Stimulated activated naive CD8-positive, alpha-beta T cell treated with anti-CD3 and anti-CD28 coated beads, Interleukin-15, amount 100 ng/mL, for 72 hours (primary cell): Measurements from ENCODE around the gene TUBA3D.
"Not testable (repeated sequence)": the region's sequence is repeated elsewhere in the genome, so short reads cannot be mapped to it uniquely, and the experiment has no call there.

ENCODE experiments used
- ATAC-seq: fragments of 150-1000 bp; cut with Tn5 transposase; 2 replicates; pipeline ENCODE4 v1.10.0; 2021; ENCODE audit warnings: mild to moderate bottlenecking, moderate library complexity
- DNase-seq, 2 donors: peaks; one replicate each; pipeline ENCODE4 v3.0.0; 2021 to 2022
- H3K27ac Mint-ChIP-seq, 2 donors: one replicate each; pipeline ENCODE4 v1.8.0; 2022; ENCODE audit warnings: mild to moderate bottlenecking in 2 of 2, mixed read lengths in 2 of 2, moderate library complexity in 2 of 2
- H3K27me3 Mint-ChIP-seq: one replicate; pipeline ENCODE4 v1.8.0; 2022; ENCODE audit warnings: mixed read lengths
- H3K4me1 Mint-ChIP-seq: one replicate; pipeline ENCODE4 v1.8.0; 2022; ENCODE audit warnings: mild to moderate bottlenecking, mixed read lengths
- H3K4me3 Mint-ChIP-seq, 2 donors: one replicate each; pipeline ENCODE4 v1.8.0; 2022; ENCODE audit warnings: mild to moderate bottlenecking in 2 of 2, mixed read lengths in 2 of 2, moderate library complexity in 1 of 2
- H3K9me3 Mint-ChIP-seq, 2 donors: one replicate each; pipeline ENCODE4 v1.8.0; 2022; ENCODE audit warnings: mixed read lengths in 2 of 2

Gene TUBA3D

DNA sequence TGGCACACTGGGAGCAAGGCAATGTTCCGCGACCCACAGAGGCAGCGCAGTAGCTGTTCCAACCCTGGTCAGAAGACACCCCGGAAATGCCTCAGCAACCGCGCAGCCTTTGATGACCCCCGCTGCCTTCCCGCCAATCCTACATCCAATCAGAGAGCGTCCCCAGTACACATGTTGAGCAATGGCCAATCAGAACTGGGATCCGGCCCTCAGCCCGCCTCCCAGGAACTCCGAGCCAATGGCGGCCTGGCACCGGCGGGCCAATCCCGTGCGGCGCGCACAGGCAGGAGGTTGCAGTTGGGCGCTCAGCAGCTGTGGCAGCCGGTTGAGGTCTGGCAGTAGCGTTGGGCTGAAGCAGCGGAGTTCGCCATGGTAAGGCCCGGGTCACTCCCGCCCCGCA, at the start of gene TUBA3D:
Gene TUBA3D (plus strand): TSS at position 289 of the 400 bp plus-strand sequence. CDS start 81 bp downstream, at position 370.
- H3K4me1 Mint-ChIP-seq, result no peaks in the 10 kb centered on the region

DNA sequence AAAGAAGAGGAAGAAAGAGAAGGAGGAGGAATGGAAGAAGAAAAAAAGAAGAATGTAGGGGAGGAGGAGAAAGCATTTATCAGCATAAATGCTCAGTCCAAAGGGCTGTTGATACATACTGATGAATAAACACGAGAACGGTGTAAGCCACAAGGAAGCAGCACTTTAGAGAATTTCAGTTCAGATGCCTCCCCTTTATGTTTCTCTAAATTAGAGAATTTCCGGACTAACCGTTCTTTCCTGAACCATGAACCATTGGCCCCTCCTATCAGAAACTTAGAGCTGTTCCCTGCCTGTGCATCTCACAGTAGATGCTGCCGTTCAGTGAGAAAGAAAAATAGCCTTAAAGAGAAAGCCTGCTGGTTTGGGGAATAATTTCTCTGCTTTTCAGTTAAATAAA, 49.2 kb upstream of the TUBA3D start:
- ATAC-seq (peak; percentile 52), DNase-seq (no peak)
- Mint-ChIP-seq H3K27ac (no peak overlapping the region), H3K4me3 (peak overlapping the region in 1 of 2 donors; percentile 40), H3K4me1 (peaks cover 6% of the 10 kb centered on the region), H3K27me3 (peaks cover 84% of the 10 kb centered on the region), H3K9me3 (no peaks in the 10 kb centered on the region)

More for the DNA sequence above, at the start of gene TUBA3D:
- no peak for ATAC-seq
- Mint-ChIP-seq H3K27ac (peak within 1 kb of the TSS in 1 of 2 donors; percentile 52), H3K27me3 (no peaks in the 10 kb centered on the region), H3K4me3 (no peak within 1 kb of the TSS), H3K9me3 (no peaks in the 10 kb centered on the region)
- DNase-seq, result no peak

GRCh38 chr2:131431336-131431735, 44.6 kb upstream of the TUBA3D start:
- H3K4me1 Mint-ChIP-seq, result peaks cover 4% of the 10 kb centered on the region
- H3K4me3 Mint-ChIP-seq, result no peak overlapping the region
- H3K27ac Mint-ChIP-seq, result no peak overlapping the region
- DNase-seq (no peak), ATAC-seq (no peak)
- H3K27me3 Mint-ChIP-seq, result peaks cover 76% of the 10 kb centered on the region
- H3K9me3 Mint-ChIP-seq, result no peaks in the 10 kb centered on the region

DNA sequence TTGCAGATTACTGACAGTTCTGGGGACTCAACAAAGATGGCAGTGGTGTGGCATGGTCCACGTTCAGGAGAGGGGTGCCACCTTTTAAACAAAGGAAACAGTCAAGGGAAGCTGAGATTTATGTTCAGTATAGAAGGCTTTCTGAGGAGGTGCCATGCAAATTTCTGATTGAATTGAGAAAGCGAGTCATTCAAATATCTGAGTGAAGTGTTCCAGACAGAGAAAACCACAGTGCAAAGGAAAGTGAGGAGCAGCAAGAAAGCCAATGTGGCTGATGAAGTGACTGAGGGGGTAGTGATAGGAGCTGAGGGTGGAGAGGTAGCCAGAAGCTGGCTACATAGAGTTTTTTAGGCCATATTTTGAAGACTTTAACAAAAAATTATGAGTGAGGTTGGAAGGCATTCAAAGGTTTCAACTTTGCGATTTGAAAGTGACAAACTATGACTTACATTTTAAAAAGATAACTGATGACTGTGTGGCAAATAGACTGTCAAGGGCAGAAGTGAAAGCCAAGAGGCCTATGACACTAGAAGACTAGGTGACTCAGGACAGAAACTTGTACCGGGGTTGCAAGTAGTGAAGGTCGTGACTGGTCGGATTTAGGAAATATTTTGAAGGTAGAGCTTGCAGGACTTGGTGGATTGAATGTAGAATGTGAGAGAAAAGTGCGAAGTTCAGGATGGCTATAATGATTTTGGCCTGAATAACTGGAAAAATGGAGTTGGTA, 35.0 kb upstream of the TUBA3D start:
- Mint-ChIP-seq H3K4me1 (peaks cover 10% of the 10 kb centered on the region), H3K27me3 (peaks cover 20% of the 10 kb centered on the region)
- peak; percentile 53 for ATAC-seq
- DNase-seq, H3K27ac Mint-ChIP-seq, H3K4me3 Mint-ChIP-seq, H3K9me3 Mint-ChIP-seq: not testable (repeated sequence)

DNA sequence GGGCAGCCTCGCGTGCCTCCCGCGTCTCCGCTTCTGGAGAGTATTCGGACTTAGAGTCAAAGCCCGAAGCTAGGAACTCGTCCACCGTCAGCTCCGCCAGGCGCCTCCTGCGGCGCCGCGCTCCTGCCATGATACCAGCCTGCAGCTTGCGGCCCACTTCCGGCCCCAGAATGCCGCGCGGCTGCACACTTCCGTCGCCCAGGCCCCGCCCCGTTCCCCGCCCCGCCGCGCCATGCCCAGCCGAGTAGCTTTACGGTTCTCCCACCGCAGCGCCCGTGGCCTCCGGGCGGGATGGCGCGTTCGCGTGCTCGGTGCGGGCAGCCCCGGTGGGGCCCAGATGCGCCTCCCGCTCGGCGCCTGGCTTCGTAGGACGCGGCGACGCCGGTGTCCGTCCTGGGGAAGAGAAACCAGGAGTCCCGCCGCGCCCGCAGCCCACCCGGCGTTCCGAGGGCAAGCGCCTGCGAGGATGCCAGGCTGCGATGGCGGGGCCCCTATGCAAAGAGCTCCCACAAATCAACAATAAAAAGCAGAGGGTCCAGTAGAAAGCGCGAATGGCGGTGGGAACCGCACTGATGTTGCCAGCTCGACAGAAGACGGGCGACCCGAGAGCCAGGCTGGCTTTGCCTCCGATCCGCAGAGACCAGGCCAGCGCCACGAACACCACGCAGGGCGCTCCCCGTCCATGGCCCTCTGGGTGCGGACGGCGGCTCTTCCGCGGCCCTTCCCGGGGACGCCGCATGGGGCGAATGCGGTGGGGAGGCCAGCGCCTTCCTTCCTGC, 31.0 kb upstream of the TUBA3D start:
- peak; percentile 32 for ATAC-seq
- not testable (repeated sequence) for H3K4me3 Mint-ChIP-seq, DNase-seq, H3K27ac Mint-ChIP-seq, H3K9me3 Mint-ChIP-seq
- Mint-ChIP-seq H3K4me1 (peaks cover 10% of the 10 kb centered on the region), H3K27me3 (peaks cover 20% of the 10 kb centered on the region)

- H3K27me3 Mint-ChIP-seq, result peaks cover 22% of the 10 kb centered on the region
- H3K4me1 Mint-ChIP-seq, DNase-seq, H3K27ac Mint-ChIP-seq, H3K4me3 Mint-ChIP-seq, H3K9me3 Mint-ChIP-seq: not testable (repeated sequence)
- peak; percentile 56 for ATAC-seq
Measured at GRCh38 chr2:131445515-131445797, 30.5 kb upstream of the TUBA3D start.

DNA sequence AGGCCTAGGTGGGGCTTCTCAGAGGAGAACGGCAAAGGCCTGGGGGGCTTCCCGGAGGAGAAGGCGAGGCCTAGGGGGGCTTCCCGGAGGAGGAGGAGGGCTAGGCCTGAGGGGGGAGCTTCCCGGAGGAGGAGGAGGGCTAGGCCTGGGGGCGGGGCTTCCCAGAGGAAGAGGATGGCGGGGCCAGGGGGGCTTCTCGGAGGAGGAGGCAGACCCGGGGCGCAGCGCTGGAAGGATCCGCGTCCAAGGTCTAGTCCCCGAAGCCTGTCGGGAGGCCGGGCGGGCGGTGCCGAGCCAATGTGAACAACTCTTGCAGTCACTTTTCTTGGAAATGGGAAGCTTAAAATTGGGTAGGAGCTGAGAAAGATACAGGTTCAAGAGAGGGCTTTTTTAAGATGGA, 30.0 kb upstream of the TUBA3D start:
- Mint-ChIP-seq H3K27me3 (peaks cover 22% of the 10 kb centered on the region), H3K4me3 (no peak overlapping the region), H3K9me3 (no peaks in the 10 kb centered on the region), H3K4me1 (peaks cover 5% of the 10 kb centered on the region), H3K27ac (no peak overlapping the region)
- DNase-seq (no peak), ATAC-seq (no peak)

DNA sequence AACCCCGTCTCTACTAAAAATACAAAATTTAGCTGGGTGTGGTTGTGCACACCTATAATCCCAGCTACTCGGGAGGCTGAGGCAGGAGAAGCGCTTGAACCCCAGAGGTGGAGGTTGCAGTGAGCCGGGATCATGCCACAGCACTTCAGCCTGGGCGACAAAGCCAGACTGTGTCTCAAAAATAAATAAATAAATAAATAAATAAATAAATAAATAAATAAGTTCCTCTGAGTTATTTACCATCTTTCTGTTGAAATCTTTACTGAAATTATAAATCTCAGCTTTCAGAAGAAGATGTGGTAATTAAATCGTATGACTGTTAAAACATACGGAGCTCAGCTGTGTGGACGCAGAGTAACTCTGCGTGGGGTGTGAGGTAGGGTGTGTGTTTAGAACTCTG, 27.9 kb upstream of the TUBA3D start:
- H3K9me3 Mint-ChIP-seq, H3K4me1 Mint-ChIP-seq, H3K27ac Mint-ChIP-seq, H3K4me3 Mint-ChIP-seq, DNase-seq, ATAC-seq: not testable (repeated sequence)
- peaks cover 35% of the 10 kb centered on the region for H3K27me3 Mint-ChIP-seq

- H3K4me3 Mint-ChIP-seq, DNase-seq, H3K4me1 Mint-ChIP-seq, H3K9me3 Mint-ChIP-seq: not testable (repeated sequence)
- ATAC-seq, result peak; percentile 70
- peak overlapping the region in 1 of 2 donors; percentile 9 for H3K27ac Mint-ChIP-seq
- peaks cover 40% of the 10 kb centered on the region for H3K27me3 Mint-ChIP-seq
Measured at GRCh38 chr2:131451265-131451949, 24.5 kb upstream of the TUBA3D start.

GRCh38 chr2:131454914-131455313, 21.0 kb upstream of the TUBA3D start:
- H3K4me1 Mint-ChIP-seq, result not testable (repeated sequence)
- H3K27me3 Mint-ChIP-seq, result peaks cover 47% of the 10 kb centered on the region

GRCh38 chr2:131467722-131468121, 8.2 kb upstream of the TUBA3D start:
- not testable (repeated sequence) for DNase-seq, ATAC-seq, H3K27me3 Mint-ChIP-seq, H3K27ac Mint-ChIP-seq, H3K4me1 Mint-ChIP-seq, H3K9me3 Mint-ChIP-seq, H3K4me3 Mint-ChIP-seq

More at GRCh38 chr2:131454914-131455313, 21.0 kb upstream of the TUBA3D start:
- not testable (repeated sequence) for H3K27ac Mint-ChIP-seq, H3K4me3 Mint-ChIP-seq, DNase-seq, ATAC-seq, H3K9me3 Mint-ChIP-seq

DNA sequence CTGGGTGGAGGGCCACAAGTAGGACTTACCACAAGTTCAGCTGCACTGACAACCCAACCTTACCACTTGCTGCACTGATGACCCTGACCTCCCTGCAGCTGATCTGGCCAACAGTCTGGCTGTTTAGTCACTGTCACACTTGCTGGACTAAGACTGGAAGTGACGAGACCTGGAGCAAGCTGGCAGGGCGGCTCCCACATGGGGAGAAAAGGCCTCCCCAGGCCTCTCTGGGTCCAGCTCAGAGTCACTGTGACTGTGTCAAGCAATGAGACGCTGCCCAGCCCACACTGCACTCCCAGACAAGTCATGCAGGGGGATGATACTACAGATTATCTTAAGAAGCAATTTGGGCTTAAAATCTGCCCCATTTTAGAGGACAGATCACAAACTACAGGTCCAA, 5.0 kb upstream of the TUBA3D start:
- not testable (repeated sequence) for H3K4me1 Mint-ChIP-seq, H3K4me3 Mint-ChIP-seq, H3K27me3 Mint-ChIP-seq, DNase-seq, ATAC-seq, H3K27ac Mint-ChIP-seq, H3K9me3 Mint-ChIP-seq

DNA sequence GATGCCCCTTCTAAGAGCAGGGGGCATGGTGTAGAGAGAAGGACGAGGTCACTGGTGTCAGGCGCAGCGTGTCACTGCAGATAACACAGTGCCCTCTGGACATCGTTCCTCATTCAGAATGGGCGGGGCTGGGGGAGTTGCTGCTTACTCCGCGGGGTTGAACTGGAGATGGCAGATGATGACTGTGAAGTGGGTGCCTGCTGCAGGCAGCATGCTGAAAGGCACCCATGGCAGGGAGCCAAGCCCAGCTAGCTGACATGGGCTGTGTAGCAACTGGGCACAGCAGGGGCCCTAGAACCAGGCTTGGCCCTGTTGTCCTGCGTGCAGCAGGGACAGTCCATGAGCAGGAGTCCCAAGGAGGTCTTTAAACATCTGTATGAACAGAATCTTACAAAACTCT, 4.3 kb upstream of the TUBA3D start:
- H3K27ac Mint-ChIP-seq, ATAC-seq, H3K4me3 Mint-ChIP-seq, H3K27me3 Mint-ChIP-seq, DNase-seq, H3K9me3 Mint-ChIP-seq, H3K4me1 Mint-ChIP-seq: not testable (repeated sequence)

DNA sequence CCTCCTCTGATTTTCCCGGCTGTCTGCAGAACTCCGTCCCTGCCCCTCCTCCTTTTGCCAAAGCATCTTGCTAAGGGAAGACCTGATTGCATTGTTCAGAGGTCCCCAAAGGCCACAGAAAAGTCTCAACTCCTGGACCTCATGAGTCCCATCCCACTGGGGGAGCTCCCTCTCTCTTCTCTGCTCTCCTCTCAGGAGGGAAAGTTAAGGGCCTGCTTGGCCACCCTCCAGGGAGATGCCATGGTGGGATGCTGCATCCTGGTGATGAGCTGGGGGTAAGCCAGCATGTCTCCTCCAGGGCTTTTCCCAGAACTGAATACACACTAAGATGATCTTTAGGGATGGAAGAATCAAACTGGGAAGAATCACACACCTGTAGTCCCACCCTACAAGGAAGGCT, 2.7 kb upstream of the TUBA3D start:
- not testable (repeated sequence) for DNase-seq, ATAC-seq, H3K27ac Mint-ChIP-seq, H3K9me3 Mint-ChIP-seq, H3K27me3 Mint-ChIP-seq, H3K4me3 Mint-ChIP-seq, H3K4me1 Mint-ChIP-seq

- DNase-seq, H3K27ac Mint-ChIP-seq, H3K9me3 Mint-ChIP-seq, H3K27me3 Mint-ChIP-seq, ATAC-seq, H3K4me3 Mint-ChIP-seq, H3K4me1 Mint-ChIP-seq: not testable (repeated sequence)
Measured at GRCh38 chr2:131476363-131476762, 444 bp downstream of the TUBA3D start.

- H3K4me3 Mint-ChIP-seq, ATAC-seq, H3K27me3 Mint-ChIP-seq, H3K9me3 Mint-ChIP-seq, DNase-seq, H3K4me1 Mint-ChIP-seq: not testable (repeated sequence)
- peak overlapping the region in 1 of 2 donors; percentile 52 for H3K27ac Mint-ChIP-seq
Measured at GRCh38 chr2:131477227-131477626, 1.3 kb downstream of the TUBA3D start.
